Raji (cell line): ENCODE results near the gene TEX36.

ENCODE experiments used
- POLR2A ChIP-seq: IDR thresholded peaks from 2 replicates; pipeline ENCODE4 v1.6.1; 2011; ENCODE audit warnings: low read depth, low read length, control low read depth; ENCODE audit not compliant: insufficient read depth

TEX36 gene

DNA sequence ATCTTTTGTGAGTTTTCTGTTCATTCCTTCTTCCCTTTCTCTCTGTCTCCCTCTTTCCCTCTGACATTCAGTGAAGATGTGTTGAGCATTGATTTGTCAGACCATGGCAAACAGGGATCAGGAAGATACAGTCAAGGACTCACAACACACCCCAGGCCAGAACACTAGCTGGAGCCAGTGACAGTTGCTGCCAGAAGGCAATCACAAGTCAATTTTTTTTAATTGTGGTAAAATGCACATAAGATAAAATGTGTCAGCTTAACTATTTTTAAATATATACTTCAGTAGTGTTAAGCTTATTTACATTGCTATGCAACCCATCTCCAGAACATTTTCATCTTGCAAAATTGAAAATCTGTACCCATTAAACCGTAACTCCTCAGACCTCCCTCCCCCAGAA lies 62.6 kb downstream of the TEX36 start:
- no peak for TF ChIP-seq POLR2A

DNA sequence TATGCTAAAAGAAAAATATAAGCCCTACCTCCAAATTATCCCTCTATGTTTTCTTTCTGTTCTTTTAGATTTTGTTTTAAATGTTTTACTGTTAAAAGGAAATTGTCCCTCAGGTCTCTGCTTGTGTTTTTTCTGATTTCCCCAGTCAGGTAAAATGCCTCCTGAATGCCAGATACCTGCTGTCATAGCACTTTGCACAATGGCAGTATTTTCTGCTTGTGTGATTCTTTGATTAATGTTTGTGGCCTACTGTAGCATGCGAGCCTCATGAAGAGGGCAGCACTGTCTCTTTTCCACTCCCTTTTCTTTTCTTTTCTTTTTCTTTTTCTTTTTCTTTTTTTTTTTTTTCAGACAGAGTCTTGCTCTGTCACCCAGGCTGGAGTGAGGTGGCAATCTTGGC lies 71.2 kb downstream of the TEX36 start:
- no peak for TF ChIP-seq POLR2A

DNA sequence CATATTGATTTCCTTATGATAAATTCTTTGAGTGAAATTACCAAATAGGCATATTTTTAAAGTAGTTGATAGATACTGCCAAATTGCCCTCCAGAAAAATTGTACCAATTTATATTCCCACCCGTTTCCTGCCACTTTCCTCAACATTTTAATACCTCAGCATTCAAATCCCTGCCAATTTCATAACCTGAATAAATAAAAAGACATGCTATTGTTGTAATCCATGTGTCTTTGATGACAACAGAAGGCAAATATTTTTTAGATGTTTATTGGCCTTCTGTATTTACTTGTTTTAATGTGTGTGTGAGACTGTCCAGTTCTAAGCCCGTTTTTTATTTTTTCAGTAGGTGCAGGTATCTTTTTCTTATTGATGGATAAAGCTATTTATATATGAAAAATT lies 71.7 kb downstream of the TEX36 start:
- TF ChIP-seq POLR2A: no peak

DNA sequence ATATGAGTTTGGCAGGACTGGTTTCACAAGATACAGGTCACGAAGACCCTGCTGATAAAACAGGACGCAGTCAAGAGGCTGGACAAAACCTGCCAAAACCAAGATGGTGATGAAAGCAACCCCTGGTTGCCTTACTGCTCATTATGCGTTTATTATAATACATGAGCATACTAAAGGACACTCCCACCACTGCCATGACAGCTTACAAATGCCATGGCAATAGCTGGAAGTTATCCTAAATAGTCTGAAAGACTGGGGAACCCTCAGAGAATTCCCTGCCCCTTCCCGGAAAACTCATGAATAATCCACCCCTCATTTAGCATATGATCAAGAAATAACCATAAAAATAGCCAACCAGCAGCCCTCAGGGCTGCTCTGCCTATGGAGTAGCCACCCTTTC lies 73.1 kb downstream of the TEX36 start:
- no peak for TF ChIP-seq POLR2A

DNA sequence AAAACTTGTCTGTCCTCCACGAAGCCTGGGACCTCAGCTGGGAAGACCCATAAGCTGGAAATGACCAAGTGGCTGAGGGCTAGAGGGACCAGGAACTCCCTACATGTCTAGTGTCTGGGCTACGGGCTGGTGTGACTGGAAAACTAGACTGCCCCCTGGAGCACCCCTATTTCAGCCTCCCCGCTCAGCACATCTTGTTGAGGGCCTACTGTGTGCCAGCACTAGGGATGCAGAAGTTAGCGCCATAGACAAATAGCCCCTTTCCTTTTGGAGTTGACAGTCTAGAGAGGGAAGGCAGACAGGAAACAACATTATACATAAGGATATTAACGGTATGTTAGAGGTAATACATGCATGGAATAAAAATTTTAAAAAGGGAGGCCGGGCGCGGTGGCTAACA lies 74.5 kb downstream of the TEX36 start:
- no peak for TF ChIP-seq POLR2A

DNA sequence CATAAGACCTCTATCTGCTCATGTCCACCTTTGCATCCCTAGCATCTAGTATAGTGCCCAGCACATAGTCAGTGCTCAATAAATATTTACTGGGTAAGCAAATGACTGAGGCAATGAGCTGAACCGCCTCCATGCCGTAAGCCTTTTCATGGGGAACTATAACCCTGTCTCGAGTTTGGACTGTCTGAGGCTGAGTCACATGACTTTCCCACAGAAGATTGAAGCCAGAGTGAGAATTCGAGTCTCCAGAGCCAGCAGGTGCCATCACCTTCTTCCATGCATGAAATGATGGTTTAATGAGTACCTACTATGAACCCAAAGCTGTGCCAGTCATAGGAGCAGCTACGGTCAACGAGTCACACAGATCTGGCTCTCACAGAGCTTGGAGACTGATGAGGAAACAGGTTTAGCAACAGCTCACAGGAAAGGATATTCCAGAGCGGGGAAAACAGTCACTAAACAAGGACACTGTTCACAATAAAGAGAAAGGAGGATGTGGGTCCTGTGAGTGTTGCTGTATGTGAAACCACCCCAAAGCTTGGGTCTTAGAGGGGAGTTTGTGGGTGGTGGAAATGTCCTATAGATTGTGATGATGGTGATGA lies 75.2 kb downstream of the TEX36 start:
- TF ChIP-seq POLR2A: no peak

DNA sequence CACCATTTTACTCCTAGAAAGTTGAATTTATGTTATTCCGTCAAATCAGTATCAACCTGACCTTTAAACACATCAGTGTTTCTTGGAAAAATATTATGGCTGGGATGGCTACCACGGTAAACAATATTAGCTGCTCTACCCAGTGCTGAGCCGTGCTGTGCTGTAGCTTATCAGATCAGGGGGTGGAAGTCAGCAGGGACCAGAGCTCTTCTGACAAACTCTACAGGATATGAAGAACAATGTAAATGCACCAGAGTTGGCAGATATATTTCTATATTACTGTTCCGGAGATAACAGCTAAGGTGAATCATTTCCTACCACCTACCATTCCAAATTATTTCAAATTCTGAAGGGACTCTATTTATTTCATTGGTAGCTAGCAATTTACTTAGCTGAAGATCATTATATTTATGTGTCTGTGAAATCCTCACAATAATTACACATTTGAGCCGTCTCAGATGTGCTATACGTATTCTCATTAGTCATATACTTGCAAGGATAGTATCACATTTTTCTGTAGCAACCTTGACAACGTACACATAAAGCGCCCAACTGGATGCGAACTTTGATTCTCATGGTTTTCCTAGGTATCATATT lies 76.5 kb downstream of the TEX36 start:
- no peak for TF ChIP-seq POLR2A
